AG08395 (cell line): Measurements from ENCODE around the gene EIF4EBP2.

Source experiments
- DNase-seq: peaks from one replicate; pipeline ENCODE4 v3.0.0; 2012; ENCODE audit warnings: mixed read lengths, low spot score

Gene EIF4EBP2, protein sequence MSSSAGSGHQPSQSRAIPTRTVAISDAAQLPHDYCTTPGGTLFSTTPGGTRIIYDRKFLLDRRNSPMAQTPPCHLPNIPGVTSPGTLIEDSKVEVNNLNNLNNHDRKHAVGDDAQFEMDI

DNA sequence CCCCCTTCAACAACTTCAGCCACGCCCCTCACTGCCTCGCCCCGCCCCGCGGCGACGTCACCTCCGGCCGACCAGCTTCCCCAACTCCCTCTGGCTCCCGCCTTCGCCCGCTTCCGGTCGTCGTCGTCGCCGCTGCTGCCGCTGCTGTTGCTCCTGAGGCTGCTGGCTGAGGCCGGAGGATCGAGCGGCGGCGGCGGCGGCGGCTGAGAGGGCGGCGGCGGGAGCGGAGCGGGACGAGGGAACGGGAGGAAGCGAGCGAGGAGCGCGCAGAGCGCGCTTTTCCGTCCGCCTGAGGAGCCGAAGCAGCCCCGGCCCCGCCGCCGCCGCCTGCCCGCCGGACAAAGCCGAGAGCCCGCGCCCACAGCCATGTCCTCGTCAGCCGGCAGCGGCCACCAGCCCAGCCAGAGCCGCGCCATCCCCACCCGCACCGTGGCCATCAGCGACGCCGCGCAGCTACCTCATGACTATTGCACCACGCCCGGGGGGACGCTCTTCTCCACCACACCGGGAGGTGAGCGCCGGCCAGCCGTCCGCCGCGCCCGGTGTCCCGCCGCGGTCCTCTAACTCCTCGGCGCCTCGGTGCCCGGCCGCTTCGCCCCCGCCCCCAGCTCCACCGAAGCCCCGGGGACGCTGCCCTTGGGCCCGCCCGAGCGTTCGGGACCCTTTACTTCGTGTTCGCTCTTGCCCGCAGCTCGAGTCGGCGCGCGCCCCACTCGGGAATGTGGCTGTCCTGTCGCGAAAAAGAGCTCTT, at the start of gene EIF4EBP2:
Gene EIF4EBP2 (plus strand): TSS at position 110 of the 751 bp plus-strand sequence. CDS start 257 bp downstream, at position 367.
- peak; percentile 94 for DNase-seq

DNA sequence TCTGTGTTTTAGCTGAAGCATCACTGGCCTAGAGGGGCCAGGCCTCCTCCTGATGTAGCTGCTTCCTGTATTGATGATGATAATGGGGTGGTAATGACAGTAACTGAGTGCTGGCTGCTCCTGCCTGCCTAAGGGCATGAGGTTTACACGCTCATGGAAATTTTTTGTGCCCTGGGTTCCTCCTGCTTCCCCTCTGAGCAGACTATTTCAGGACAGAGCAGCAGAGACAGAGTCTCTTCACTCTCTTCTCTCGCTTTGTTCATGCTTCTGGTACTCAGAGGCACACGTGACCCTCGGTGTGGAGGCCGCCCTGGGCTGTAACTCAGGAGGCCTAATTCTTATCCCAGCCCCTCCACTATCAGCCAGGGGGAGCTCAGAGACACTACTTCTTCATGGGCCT, 49.4 kb upstream of the EIF4EBP2 start:
- DNase-seq: no peak

DNA sequence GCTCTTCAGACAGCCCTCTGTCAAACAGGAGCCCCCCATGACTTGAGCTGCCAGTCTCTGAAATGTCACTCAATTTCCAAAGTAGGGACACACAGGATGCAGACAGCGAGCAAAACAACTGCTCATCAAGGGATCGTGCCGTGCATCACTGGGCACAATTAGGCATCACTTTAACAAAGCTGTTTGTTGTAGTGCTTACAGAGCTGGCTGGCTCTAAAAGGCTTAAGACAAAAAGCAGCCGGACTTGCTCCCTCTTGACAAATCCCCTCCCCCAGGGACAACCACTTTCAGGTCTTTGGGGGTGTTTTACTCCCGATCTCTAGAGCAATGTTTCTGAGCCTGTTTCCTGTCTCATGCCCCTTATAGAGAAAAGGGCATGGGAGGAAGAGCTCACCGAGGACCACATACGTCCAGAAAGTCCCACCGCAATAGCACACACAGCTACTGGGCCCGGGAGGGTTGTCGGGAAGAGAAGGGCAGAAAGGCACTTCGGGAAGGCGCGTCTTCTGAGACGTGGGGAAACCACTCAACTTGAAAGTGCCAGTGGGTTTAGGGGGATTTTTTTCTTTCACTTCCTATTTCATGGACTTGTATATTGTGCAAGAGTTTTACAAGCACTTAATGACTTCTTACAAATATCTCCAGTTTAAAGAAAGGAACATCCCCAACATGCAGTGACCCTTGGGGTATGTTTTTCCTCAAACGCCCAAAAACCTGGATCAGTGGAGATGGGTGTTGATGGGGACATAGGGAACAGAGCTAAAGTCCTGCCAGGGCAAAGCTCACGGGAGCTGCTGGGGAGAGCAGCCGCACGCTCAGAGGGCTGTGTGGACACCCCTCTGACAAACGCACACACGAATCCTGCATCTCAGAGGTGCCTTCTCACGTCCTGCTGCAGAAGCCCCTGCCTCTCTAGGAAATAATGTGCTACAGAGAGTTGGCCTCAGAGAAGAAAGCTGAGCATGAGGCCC, 48.6 kb upstream of the EIF4EBP2 start:
- DNase-seq: no peak

DNA sequence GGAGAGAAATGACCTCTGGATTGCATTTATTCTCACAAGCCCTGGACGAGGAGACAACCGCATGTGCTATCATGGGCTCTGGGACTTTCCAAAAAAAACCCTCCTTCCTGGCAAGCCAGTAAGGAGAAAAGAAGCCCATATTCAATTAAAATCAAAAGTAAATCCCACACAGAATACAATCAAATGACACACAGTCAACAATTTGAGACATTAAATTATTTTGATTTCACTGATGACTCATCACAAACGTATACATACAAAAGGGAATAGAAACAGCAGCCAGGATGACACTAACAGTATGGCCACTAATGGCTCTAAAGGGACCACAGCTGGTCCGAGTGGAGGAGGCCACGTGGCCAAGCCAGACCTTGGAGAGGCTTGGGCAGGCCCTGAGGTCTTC, 46.4 kb upstream of the EIF4EBP2 start:
- no peak for DNase-seq

DNA sequence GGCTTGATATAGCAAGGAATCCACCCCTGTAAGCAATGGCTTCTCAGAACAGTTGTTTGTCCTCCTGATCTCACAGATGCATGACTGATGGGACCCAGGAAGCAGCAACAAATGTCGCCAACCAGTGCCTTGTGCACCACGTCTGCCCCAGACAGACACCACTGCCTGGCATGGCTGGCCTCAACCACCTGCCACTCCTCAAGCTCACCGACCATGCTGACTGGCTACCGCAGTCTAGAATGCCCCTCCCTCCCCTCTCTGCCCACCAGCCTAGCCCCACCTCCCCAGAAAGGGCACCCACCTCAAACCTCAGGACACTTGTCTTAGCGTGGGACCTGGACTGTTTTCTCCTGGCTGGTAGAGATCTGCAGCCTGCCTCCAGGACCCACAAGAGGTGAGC, 45.5 kb upstream of the EIF4EBP2 start:
- no peak for DNase-seq

DNA sequence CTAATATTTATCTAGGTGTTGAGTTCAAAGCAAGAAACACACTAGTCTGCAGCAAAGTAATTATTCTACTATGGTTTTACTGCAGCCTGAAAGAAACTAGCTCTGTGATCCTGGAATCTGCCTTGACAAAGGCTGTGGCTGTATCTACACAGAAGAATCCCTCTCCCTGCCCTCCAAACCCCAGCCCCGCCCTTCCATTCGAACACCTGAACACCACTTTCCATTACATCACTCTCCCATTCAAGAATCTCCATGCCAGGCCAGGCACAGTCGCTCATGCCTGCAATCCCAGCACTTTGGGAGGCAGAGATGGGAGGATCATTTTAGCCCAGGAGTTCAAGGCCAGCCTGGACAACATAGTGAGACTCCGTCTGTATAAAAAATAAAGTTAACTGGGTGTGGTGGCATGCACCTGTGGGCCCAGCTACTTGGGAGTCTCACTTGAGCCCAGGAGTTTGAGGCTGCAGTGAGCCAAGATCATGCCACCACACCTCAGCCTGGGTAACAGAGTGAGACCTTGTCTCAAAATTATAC, 44.9 kb upstream of the EIF4EBP2 start:
- DNase-seq: no peak

DNA sequence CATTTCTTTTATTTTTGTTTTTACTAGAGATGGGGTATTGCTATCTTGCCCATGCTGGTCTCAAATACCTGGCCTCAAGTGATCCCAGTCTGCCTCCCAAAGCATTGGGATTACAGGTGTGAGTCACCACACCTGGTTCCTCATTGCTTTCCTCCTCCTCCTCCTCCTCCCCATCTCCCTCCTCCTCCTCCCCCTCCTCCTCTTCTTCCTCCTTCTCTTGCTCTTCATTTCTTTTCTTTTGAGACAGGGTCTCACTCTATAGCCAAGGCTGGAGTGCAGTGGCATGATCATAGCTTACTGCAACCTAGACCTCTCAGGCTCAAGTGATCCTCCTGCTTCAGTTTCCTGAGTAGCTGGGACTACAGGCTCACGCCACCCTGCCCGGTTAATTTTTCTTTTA, 43.7 kb upstream of the EIF4EBP2 start:
- no peak for DNase-seq

DNA sequence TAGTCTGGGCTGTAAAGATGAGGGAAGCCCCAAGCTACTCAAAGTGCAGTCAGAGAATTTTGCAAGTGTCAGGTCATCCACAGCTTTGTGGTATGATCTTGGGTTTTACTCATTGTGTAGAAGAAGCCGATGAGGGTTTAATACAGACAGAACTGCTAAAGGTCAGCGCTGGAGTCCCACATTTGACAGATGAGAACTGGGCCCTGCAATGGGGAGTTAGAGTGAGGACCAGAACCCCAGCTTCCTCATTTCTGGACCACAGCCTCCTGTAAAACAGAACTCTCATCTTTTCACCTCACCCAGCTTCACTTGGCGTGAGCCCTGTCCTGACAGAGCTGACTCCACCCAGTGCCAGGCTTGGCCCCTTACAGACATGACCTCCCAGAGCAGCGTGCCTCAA, 41.6 kb upstream of the EIF4EBP2 start:
- no peak for DNase-seq

DNA sequence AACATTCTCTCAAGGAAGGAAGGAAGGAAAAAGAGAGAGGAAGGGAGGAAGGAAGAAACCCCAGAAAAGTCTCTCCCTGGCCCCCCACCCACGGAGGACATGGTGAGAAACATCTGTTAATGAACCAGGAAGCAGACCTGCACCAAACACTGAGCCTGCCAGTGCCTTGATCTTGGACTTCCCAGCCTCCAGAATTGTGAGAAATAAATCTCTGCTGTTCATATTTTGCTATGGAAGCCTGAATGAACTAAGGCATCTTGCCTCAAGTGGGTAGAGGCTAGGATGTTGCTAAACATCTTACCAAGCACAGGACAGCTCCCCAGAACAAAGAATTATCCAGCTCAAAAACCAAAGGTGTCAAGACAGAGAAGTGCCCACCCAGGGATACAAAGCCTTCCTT, 40.7 kb upstream of the EIF4EBP2 start:
- no peak for DNase-seq

DNA sequence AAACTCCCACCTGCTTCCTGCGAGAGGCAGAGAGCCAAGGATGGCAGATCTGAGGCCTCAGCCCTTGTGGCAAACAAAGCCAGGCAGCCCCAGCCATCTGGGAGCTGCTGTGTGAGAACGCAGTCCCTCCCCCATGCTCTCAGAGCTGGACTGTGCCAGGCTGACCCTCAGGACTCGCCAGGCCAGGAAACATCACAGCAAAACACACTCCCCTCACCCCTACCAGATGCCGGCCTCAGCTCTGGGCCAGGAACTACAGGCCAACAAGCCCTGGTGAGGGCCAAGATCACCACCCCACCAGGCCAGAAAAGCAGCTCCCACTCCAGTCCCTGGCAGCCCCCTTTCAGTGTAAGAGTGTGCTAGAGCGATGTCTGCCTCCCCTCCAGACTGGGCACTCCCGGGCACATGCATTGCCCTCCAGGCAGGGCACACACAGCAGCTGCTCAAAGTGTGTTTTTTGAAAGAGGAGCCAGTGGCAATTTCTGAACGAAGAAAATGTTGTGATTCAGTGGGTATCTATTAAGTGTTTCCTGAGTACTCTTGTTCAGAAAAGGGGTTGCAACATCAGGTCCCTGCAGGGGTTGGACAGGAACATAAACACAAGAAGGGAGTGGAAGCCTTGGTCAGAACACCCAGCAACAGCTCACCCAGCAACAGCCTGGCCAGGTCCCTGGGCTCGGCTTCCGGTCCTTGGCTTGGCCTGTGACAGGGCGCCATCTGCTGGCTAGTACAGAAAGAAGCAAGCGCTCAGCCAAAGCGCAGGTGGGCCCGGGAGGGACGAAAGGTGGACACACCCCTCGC, 39.8 kb upstream of the EIF4EBP2 start:
- peak; percentile 94 for DNase-seq

DNA sequence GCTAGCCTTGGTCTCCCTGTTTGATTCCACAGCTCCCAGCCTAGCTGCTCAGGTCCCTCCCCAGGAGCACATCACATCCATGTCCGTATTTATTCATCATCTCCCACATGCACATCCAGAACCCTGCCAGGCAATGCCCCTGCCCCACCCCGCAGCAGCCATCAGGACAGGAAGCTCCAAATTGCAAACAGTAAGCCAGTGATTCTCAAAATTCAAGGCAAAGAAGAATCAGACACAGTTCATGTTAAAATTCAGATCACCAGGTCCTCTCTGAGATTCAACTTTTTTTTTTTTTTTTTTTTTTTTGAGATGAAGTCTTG, 39.2 kb upstream of the EIF4EBP2 start:
- no peak for DNase-seq

DNA sequence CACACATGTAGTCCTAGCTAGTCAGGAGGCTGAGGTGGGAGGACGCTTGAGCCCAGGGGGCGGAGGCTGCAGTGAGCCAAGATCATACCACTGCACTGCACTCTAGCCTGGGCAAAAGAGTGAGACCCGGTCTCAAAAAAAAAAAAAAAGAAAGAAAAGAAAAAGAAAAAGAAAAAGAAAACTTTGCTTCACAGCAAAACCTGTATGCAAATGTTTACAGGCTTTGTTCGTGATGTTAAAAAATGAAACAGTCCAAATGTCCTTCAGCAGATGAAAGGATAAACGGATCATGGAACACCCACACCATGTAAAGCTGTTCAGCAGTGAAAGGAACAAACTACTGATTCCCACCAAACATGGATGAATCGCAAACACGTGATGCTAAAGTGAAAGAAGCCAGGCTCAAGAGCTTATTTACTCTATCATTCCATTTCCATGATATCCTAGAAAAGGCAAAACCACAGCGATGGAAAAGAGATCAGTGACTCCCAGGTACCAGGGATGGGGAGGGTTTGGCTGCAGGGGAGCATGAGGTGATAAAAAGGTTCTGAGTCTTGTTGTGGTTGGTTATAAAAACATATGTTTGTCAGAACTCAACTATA, 36.6 kb upstream of the EIF4EBP2 start:
- peak; percentile 21 for DNase-seq

DNA sequence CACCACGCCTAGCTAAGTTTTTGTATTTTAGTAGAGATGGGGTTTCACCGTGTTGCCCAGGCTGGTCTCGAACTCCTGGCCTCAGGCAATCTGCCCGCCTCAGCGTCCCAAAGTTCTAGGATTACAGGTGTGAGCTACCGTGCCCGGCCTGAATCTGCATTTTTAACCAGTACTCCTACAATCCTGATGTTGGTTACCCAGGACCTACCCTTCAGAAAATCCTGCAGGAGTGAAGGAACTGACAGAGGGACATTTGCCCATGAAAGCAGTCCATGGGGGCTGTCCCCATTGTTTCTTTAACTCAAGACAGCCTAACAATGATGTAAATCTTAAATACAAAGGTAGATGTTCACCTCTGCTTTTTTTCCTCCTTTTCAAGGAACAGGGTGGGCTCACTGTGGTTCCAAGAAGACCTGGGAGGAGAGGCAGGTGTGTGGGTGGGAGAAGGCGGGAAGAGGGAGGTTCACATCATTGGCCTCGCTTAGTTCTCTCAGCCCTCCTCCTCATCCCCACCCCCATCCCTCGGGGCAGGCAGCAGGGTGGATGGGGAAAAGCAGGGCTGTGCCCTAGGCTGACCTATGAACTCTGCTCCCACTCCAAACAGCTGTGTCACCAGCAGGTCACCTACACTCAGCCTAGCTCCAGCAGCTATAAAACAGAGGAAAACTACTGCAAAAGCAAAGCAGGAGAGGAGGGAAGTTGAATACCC, 35.0 kb upstream of the EIF4EBP2 start:
- no peak for DNase-seq

DNA sequence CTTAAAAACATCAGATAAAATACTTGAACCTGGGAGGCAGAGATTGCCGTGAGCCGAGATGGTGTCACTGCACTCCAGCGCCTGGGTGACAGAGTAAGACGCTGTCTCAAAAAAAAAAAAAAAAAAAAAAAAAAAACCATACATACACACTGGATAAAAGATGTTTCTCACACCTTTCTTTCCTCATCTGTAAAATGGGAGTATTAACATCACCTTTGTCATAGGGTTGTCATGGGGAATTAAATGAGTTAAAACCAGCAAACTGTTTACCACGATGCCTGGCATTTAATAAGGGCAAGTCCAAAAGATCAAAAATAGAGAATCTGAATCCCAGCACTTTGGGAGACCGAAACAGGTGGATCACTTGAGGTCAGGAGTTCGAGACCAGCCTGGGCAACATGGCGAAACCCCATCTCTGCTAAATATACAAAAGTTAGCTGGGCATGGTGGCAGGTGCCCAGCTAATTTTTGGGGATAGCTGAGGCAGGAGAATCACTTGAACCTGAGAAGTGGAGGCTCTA, 34.4 kb upstream of the EIF4EBP2 start:
- DNase-seq: no peak

DNA sequence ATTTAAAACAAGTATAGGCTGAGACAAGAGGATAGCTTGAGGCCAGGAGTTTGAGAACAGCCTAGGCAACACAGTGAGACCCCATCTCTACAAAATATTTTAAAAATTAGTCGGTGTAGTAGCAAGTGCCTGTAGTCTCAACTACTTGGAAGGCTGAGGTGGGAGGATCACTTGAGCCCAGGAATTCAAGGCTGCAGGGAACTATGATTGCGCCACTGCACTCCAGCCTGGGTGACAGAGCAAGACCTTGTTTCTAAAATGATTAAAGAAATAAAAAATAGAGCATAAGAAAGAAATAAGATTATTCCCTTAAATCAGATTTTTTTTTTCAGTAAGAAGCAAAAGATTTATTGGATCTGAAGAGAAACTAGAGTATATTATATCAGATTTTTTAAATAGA, 33.2 kb upstream of the EIF4EBP2 start:
- no peak for DNase-seq

DNA sequence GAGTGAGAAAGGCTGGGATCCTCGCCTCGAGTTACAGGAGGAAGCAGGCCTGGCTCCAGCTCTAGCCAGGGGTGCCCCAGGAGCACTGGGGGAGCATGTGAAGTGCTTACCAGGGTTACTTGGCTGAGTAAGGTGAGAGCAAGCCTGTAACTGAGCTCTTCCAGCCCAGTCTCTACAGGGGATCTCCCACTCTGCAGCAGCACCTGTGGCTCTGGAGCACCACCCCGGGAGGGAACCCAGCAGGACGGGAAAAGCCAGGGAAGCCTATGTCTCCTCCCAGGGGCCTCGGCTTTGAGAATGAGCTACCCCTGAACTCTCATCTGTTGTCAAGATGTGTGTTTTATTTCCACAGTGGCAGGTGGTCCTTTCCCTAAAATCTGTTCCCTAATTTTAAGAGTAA, 32.1 kb upstream of the EIF4EBP2 start:
- DNase-seq: no peak

DNA sequence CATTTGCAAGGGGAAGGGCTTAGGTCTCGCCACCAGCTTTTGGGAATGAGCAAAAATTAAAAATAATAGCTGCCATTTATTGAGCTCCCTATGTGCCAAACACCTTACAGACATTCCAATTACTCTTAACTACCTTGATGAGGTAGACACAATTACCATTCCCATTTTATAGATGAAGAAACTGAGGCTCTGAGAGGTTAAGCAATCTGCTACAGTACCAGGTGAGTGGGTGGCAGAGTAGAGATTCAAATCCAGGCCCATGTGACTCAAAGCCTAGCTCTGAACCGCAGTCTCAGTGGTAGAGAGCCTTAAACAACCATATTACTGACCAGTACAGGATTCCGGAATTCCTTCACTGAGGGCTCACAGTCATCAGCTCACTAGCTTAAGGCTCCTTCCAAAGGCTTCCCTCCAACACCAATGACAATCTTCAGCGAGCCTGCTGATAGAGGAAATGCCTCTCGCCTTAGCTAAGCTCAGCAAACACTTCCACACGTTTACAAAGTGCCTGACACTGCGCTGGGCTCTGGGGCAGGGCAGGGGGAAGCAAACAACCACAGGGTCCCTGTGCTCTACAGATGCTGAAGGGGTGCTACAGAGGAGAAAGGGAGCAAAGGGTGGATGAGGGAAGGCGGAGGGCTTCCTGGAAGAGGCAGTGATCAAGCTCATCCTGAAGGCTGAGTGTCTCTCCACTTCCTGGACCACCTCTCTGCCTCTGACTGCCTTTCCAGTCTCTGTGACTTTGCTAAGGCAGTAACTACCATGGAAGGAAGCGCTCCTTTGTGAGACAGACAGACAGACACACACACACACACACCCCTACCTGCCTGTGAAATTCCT, 28.9 kb upstream of the EIF4EBP2 start:
- no peak for DNase-seq

DNA sequence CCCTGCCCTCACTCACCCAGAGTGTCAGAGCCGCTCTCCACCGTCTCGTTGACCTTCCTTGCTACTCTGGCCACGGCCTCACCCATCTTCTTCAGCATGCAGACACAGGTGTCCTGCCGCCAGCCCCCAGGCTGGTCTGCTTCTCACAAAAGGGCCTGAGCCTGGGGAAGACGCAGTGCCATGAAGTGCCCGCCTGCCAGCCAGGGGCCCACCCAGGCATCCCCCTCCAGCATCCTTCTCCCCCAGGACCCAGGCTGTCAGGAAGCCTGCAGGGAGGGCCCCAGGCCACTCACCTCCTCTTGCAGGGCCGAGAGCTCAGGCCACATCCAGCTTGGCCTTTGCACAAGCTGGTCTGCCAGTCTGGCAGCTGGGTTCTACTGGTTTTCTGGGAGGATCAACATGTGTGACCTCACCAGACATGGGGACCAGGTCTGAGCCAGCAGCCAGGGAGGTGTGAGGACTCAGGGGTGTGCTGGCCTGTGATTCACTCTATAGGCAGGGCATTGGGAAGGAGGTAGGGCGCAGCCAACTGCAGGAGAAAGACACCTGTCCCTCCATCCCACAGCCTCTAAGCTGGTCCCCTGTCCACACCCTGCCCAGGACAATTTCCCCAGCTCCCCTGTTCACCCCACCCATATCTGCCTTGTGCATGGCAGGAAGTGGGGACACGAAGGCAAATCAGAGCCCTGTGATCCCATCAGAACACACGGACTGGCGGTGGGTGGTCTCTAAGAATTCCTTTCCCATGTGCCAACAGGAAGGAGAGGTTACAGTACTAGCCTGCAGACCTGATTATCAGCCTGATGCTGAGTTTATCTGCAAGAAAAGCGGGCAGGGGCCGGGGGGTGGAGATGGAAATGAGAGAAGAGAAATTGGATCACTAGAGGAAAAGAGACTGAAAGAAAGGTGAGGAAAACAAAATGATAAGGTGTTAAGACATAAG, 27.2 kb upstream of the EIF4EBP2 start:
- DNase-seq: no peak

DNA sequence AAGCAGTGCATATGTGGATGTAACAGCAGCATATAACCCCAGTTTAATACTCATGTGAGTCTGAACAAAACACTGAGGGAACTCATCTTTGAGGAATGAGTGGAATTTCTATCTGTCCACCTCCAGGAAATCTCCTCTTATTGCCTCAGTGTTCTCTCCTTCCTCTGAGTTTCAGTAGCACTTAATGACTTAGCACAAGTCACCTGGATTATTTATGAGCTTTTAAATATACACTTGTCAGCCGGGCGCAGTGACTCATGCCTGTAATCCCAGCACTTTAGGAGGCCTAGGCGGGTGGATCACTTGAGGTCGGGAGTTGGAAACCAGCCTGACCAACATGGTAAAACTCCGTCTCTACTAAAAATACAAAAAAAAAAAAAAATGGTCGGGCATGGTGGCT, 25.8 kb upstream of the EIF4EBP2 start:
- DNase-seq: peak; percentile 72
